ENCODE measurements around the gene VPS35.

Gene VPS35

DNA sequence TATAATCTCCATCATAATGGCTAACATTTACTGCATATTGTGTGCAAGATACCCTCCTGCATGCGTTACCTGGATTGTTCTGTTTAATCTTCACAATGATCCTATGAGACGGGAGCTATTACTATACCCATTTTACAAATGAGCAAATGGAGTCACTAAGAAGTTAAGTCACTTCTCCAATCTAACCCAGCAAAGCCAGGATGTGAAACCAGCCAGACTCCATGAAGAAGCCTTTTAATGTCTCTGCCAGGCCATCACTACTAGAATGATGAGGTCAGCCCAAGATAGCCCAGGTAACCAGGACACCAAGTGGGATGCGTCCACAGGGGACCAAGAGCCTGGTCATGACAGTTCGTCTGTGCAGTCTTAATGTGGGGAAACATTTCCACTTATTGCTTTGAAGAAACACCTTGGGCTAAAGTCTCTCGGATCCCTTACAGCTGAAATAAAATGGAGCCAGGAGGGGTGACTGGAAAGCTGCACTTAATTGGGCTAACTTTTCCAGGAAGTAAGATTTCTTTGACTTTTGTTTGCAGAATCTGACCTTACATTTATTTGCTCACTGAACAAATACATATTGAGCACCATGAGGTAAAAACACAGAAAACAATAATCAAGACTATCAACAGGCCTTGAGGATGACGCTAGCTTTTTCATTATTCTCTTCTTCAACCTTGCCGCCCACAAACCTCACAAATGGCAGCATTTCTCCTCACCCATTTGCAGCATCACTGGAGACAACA, 66.9 kb downstream of the VPS35 start:
- H3K4me3 ChIP-seq (replicated peaks in 1 of 2; ENCODE audit: low read depth in 2 of 2, low read length in 2 of 2) = no peak overlapping the region
- TF ChIP-seq, protein P1, sequence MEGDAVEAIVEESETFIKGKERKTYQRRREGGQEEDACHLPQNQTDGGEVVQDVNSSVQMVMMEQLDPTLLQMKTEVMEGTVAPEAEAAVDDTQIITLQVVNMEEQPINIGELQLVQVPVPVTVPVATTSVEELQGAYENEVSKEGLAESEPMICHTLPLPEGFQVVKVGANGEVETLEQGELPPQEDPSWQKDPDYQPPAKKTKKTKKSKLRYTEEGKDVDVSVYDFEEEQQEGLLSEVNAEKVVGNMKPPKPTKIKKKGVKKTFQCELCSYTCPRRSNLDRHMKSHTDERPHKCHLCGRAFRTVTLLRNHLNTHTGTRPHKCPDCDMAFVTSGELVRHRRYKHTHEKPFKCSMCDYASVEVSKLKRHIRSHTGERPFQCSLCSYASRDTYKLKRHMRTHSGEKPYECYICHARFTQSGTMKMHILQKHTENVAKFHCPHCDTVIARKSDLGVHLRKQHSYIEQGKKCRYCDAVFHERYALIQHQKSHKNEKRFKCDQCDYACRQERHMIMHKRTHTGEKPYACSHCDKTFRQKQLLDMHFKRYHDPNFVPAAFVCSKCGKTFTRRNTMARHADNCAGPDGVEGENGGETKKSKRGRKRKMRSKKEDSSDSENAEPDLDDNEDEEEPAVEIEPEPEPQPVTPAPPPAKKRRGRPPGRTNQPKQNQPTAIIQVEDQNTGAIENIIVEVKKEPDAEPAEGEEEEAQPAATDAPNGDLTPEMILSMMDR (IDR thresholded peaks at IDR 0.05; ENCODE audit: low read depth, low read length) = no peak
- DNase-seq (ENCODE audit: low read depth in 2 of 2) = no peak

DNA sequence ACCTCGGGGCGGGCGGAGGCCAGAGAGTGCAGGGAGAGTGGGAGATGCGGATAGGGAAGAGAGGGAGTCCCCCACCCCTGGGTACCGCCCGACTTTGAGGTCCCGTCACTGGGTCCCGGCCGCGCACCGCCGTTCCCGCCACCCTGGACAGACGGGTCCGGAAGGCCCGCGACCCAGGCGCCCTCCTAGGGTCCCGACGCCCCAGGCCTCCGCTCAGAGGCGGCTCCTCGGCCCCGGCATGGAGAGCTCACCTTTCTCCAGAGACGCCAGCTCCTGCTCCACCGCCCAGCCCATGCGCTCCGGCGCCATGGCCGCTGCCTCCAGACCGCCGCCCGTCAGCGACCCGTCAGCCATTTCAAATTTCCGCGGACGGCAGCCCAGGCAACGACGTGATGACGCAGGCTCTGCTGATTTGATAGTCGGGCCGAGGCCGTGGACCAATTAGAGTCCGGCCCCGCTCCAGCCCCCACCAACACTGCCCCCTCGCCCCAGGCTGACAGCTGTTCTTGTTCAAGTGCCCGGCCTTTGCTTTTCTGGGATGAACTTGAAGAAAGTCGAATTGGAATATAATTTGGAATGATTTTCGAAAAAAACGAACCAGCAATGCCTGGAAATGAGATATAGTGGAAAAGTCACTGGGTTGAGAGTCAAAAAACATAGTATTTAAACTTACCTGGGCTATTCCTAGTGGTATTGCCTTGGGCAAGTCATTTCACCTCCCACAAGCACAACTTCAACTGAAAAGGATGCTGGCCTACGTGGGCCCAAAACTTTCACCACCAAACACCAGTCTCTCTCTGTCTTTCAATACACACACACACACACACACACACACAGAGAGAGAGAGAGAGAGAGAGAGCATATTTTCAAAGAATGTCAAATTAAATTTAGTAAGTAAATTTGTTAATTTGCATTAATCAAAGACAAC, 67.7 kb downstream of the VPS35 start, which contains the start of gene SHCBP1:
Gene SHCBP1 (minus strand): TSS at position 374 of the 928 bp plus-strand sequence. CDS start 20 bp downstream, at position 354.
- H3K4me3 ChIP-seq (replicated peaks in 1 of 2; ENCODE audit: low read depth in 2 of 2, low read length in 2 of 2) = peak within 1 kb of the TSS; percentile 73 to 83
- DNase-seq (ENCODE audit: low read depth in 2 of 2) = peak; percentile 89 to 90
- TF ChIP-seq, protein P1 (IDR thresholded peaks at IDR 0.05; ENCODE audit: low read depth, low read length) = no peak

DNA sequence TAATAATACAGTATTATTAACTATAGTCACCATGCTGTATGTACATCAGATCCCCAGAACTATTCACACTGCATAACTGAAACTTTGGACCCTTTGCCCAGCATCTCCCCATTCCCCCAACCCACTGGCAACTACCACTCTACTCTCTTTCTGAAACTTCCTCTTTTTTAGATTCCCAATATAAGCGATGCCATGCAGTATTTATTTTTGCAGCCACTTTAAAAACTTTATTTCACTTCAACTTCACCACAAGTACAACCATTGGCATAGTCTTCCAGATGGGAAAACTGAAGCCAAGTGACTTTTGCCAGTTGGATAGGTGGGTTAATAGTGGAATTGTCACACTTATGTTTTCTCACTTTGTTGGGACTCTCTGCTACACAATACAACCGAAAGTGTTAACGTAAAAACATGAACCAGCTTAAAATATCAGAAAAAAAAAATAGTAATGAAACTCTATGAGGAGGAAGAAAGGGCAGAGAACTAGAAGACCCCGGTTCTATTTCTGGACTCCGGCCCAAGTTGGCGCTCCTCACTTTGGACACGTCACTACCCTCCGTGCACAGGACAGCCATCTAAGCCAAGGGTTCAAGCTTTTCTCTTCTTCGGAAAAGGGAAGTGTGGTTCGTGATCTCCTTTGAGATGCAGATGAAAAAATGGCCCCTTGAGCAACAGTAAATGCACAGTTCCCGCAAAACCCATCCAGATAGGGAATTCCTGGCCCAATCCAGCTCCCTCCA, 68.5 kb downstream of the VPS35 start:
- DNase-seq (ENCODE audit: low read depth in 2 of 2) = peak; percentile 25 to 50
- TF ChIP-seq, protein P1 (IDR thresholded peaks at IDR 0.05; ENCODE audit: low read depth, low read length) = no peak
- peak overlapping the region; percentile 73 to 83 for H3K4me3 ChIP-seq (replicated peaks in 1 of 2; ENCODE audit: low read depth in 2 of 2, low read length in 2 of 2)

DNA sequence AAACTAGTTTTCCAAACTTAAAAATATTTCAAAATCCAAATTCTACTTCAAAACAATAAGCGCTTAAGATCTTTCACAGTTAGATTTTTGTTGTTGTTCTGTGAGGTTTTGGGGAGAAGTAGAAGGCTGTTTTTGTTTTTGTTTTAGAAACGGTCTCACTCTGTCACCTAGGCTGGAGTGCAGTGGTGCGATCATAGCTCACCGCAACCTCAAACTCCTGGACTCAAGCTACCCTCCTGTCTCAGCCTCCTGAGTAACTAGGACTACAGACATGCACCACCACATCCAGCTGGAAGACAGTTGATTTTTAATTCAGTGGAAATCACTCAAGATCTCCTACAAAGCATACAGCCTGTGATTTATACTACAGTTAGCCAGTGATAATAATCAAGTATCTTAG, 70.5 kb downstream of the VPS35 start:
- no peak overlapping the region for H3K4me3 ChIP-seq (replicated peaks in 1 of 2; ENCODE audit: low read depth in 2 of 2, low read length in 2 of 2)
- TF ChIP-seq, protein P1 (IDR thresholded peaks at IDR 0.05; ENCODE audit: low read depth, low read length) = no peak
- no peak for DNase-seq (ENCODE audit: low read depth in 2 of 2)

DNA sequence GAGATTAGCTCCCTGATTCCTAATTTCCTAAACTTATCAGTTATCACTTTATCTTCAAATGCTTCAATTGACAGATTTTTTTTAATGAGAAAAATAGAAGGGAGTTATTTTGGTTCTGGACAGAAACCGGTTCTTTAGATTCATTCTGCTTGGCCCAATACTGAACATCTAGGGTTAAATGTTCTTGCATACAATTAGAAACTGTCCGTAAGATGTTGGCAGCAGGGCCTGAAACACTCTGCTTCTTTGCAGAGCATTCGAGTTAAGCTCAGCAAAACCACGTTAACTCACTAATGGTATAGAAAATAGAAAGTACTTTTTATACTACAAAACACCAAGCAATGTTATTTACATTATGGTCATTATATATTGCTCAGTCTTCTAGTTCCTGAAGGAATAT, 75.0 kb downstream of the VPS35 start:
- TF ChIP-seq, protein P1 (IDR thresholded peaks at IDR 0.05; ENCODE audit: low read depth, low read length) = no peak
- DNase-seq (ENCODE audit: low read depth in 2 of 2) = no peak
- H3K4me3 ChIP-seq (replicated peaks in 1 of 2; ENCODE audit: low read depth in 2 of 2, low read length in 2 of 2) = no peak overlapping the region

DNA sequence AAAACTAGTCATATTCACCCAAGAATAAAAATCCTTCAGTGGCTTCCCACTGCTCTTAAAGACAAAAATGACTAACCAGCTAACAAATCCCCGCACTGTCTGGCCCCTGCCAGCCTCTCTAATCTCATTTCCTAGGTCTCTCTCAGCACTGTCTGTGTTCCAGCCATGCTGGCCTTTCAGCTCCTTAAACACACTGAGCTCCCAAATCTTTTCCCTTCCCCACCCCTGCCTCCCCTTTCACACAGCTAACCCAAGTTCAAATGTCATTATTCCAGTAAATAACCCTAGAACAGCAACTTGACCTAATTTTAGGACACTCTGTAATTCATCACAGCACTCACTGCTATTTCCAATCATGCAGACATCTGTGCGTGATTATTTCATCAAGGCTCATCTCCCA, 75.6 kb downstream of the VPS35 start:
- H3K4me3 ChIP-seq (replicated peaks in 1 of 2; ENCODE audit: low read depth in 2 of 2, low read length in 2 of 2) = no peak overlapping the region
- TF ChIP-seq, protein P1 (IDR thresholded peaks at IDR 0.05; ENCODE audit: low read depth, low read length) = no peak
- peak in 1 of 2 donors; percentile 30 for DNase-seq (ENCODE audit: low read depth in 2 of 2)

Data from cardiac fibroblast (primary cell).